Loucy (cell line): ENCODE measurements around the gene BCAT1.

Experiments used
- EZH2phosphoT487 ChIP-seq: fragments of 200-600 bp; IDR thresholded peaks from 2 replicates; pipeline ENCODE4 v1.6.1; 2018; ENCODE audit warnings: antibody characterized with exemption, mild to moderate bottlenecking, moderate library complexity, borderline replicate concordance
- TF ChIP-seq, protein P1 (sequence below): fragments of 200-600 bp; sonication (generic); conservative IDR thresholded peaks from 2 replicates; pipeline ENCODE4 v1.5.1; 2014; ENCODE audit warnings: mild to moderate bottlenecking, antibody characterized with exemption, low read length

GRCh38 chr12:24820872-24821271 lies 128.0 kb downstream of the BCAT1 start:
- no peak for TF ChIP-seq EZH2phosphoT487
- TF ChIP-seq, protein P1, sequence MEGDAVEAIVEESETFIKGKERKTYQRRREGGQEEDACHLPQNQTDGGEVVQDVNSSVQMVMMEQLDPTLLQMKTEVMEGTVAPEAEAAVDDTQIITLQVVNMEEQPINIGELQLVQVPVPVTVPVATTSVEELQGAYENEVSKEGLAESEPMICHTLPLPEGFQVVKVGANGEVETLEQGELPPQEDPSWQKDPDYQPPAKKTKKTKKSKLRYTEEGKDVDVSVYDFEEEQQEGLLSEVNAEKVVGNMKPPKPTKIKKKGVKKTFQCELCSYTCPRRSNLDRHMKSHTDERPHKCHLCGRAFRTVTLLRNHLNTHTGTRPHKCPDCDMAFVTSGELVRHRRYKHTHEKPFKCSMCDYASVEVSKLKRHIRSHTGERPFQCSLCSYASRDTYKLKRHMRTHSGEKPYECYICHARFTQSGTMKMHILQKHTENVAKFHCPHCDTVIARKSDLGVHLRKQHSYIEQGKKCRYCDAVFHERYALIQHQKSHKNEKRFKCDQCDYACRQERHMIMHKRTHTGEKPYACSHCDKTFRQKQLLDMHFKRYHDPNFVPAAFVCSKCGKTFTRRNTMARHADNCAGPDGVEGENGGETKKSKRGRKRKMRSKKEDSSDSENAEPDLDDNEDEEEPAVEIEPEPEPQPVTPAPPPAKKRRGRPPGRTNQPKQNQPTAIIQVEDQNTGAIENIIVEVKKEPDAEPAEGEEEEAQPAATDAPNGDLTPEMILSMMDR = no peak
